Tibial nerve (tissue), 4 donors: ENCODE data around the gene PPT2. TPM values are rescaled to one million over a fixed set of nuclear protein-coding genes. Genes with fewer than 3 reads are reported as not detected.

Experiments
- DNase-seq, 2 donors: peaks; one replicate each; pipeline ENCODE4 v3.0.0-alpha.2; 2019; ENCODE audit warnings: low spot score in 2 of 2
- H3K27ac ChIP-seq, 4 donors: fragments of 200-600 bp; sonication (generic) in 3 of 4; one replicate each; pipeline ENCODE4 v1.5.1; 2017 to 2019; ENCODE audit warnings: mild to moderate bottlenecking in 1 of 4
- H3K27me3 ChIP-seq, 2 donors: fragments of 200-600 bp; sonication (generic) in 1 of 2; one replicate each; pipeline versions ENCODE4 v1.5.1 to v1.6.0; 2017 to 2019
- H3K36me3 ChIP-seq, 3 donors: fragments of 200-600 bp; sonication (generic); one replicate each; pipeline ENCODE4 v1.5.1; 2018 to 2019
- H3K4me1 ChIP-seq, 4 donors: fragments of 200-600 bp; sonication (generic) in 3 of 4; one replicate each; pipeline ENCODE4 v1.5.1; 2017 to 2019
- H3K4me3 ChIP-seq, 4 donors: fragments of 200-600 bp; sonication (generic) in 3 of 4; one replicate each; pipeline ENCODE4 v1.5.1; 2017 to 2019; ENCODE audit warnings: mild to moderate bottlenecking in 1 of 4, moderate library complexity in 1 of 4
- H3K9me3 ChIP-seq, 4 donors: fragments of 200-600 bp; sonication (generic) in 3 of 4; one replicate each; pipeline ENCODE4 v1.5.1; 2017 to 2019
- CTCF ChIP-seq, 5 experiments: fragments of 200-600 bp in 3 of 5; fragments of 450-650 bp in 2 of 5; sonication (generic) in 3 of 5; IDR thresholded peaks; one replicate each; pipeline ENCODE4 v1.5.1; 2016 to 2019; ENCODE audit warnings: antibody characterized with exemption in 5 of 5, mild to moderate bottlenecking in 3 of 5, moderate library complexity in 2 of 5
- EP300 ChIP-seq, 2 donors: sonication (generic); formaldehyde crosslinking; IDR thresholded peaks; one replicate each; pipeline ENCODE4 v1.6.1; 2017; ENCODE audit warnings: antibody characterized with exemption in 2 of 2, mild to moderate bottlenecking in 1 of 2
- POLR2A ChIP-seq, 2 donors: fragments of 450-650 bp; IDR thresholded peaks; one replicate each; pipeline ENCODE4 v1.6.1; 2017; ENCODE audit warnings: antibody characterized with exemption in 2 of 2, mild to moderate bottlenecking in 2 of 2, moderate library complexity in 2 of 2
- WGBS, 2 donors: methylation state at CpG; one replicate each; pipeline ENCODE4 v1.1.5; 2018; 5-methylcytosine and 5-hydroxymethylcytosine counted together
- total RNA-seq, 4 donors: library from RNA; depleted of rRNA; stranded (reverse); fragments of >200 nt; gene quantifications; one replicate each; pipeline ENCODE4 v1.1.0, GENCODE V29; 2016

The PPT2 gene
- total RNA-seq, 4 donors from 2014 or later: 33.0 to 75.2 (median 40.1) TPM

- Histone ChIP-seq H3K4me3 (no peak overlapping the region), H3K4me1 (peaks cover 4 to 43% (median 22%) of the 10 kb centered on the region in 4 donors), H3K36me3 (peaks cover 0 to 59% (median 0%) of the 10 kb centered on the region in 3 donors), H3K27ac (peak overlapping the region in 1 of 4 donors; percentile 97), H3K9me3 (no peaks in the 10 kb centered on the region), H3K27me3 (no peaks in the 10 kb centered on the region)
- DNase-seq: no peak
- TF ChIP-seq EP300 (IDR thresholded peaks at IDR 0.05): no peak
- no peak for TF ChIP-seq CTCF (IDR thresholded peaks at IDR 0.05)
- TF ChIP-seq POLR2A (IDR thresholded peaks at IDR 0.05): no peak
- WGBS, 2 donors: 87 to 88% methylated on average over 9 of the region's 9 CpGs
These were observed 3.0 kb downstream of the PPT2 start for GRCh38 chr6:32156891-32157290.

- no peak for DNase-seq
- Histone ChIP-seq H3K27ac (no peak overlapping the region), H3K4me3 (no peak overlapping the region), H3K27me3 (no peaks in the 10 kb centered on the region), H3K9me3 (no peaks in the 10 kb centered on the region), H3K4me1 (peaks cover 4 to 40% (median 15%) of the 10 kb centered on the region in 4 donors), H3K36me3 (peaks cover 0 to 70% (median 0%) of the 10 kb centered on the region in 3 donors)
- TF ChIP-seq CTCF (IDR thresholded peaks at IDR 0.05) (no peak), EP300 (IDR thresholded peaks at IDR 0.05) (no peak), POLR2A (IDR thresholded peaks at IDR 0.05) (no peak)
These were observed 4.1 kb downstream of the PPT2 start for GRCh38 chr6:32158052-32158451.

GRCh38 chr6:32163559-32164258 lies 9.8 kb downstream of the PPT2 start:
- Histone ChIP-seq H3K4me3 (peak overlapping the region in 1 of 4 donors; percentile 36), H3K36me3 (peaks cover 0 to 92% (median 3%) of the 10 kb centered on the region in 3 donors), H3K27me3 (no peaks in the 10 kb centered on the region), H3K4me1 (peaks cover 0 to 54% (median 15%) of the 10 kb centered on the region in 4 donors), H3K9me3 (no peaks in the 10 kb centered on the region), H3K27ac (peak overlapping the region; percentile 61 to 88 (median 70))
- TF ChIP-seq POLR2A (IDR thresholded peaks at IDR 0.05) (peak in 1 of 2 donors; percentile 37), CTCF (IDR thresholded peaks at IDR 0.05) (peak in 1 of 5 experiments; percentile 26), EP300 (IDR thresholded peaks at IDR 0.05) (peak; percentile 47 to 87)
- DNase-seq: no peak
- WGBS, 2 donors: 34 to 52% methylated on average over 7 of the region's 7 CpGs

- TF ChIP-seq CTCF (IDR thresholded peaks at IDR 0.05) (no peak), EP300 (IDR thresholded peaks at IDR 0.05) (no peak), POLR2A (IDR thresholded peaks at IDR 0.05) (no peak)
- peak within 1 kb of the TSS; percentile 61 to 88 (median 70) for H3K27ac ChIP-seq
- peaks cover 0 to 94% (median 3%) of the 10 kb centered on the region in 3 donors for H3K36me3 ChIP-seq
These were observed 10.4 kb downstream of the PPT2 start, which contains the start of gene EGFL8 for GRCh38 chr6:32164295-32164694. Gene EGFL8, plus strand, starts transcription at chr6:32164595. Its CDS starts 1,571 bp downstream, at chr6:32166166.

GRCh38 chr6:32166411-32167061 lies 12.6 kb downstream of the PPT2 start:
- Histone ChIP-seq H3K36me3 (peaks cover 0 to 96% (median 3%) of the 10 kb centered on the region in 3 donors), H3K9me3 (no peaks in the 10 kb centered on the region), H3K27me3 (no peaks in the 10 kb centered on the region), H3K4me3 (peak overlapping the region in 2 of 4 donors; percentile 15 to 27), H3K27ac (peak overlapping the region; percentile 59 to 88 (median 68)), H3K4me1 (peaks cover 3 to 76% (median 19%) of the 10 kb centered on the region in 4 donors)
- no peak for DNase-seq
- no peak for TF ChIP-seq POLR2A (IDR thresholded peaks at IDR 0.05)
- TF ChIP-seq CTCF (IDR thresholded peaks at IDR 0.05): no peak
- no peak for TF ChIP-seq EP300 (IDR thresholded peaks at IDR 0.05)
- 62 to 69% methylated on average over 16 to 29 of the region's 30 CpGs for WGBS, 2 donors

More at GRCh38 chr6:32164295-32164694, 10.4 kb downstream of the PPT2 start, which contains the start of gene EGFL8:
- Histone ChIP-seq H3K9me3 (no peaks in the 10 kb centered on the region), H3K4me3 (peak within 1 kb of the TSS in 1 of 4 donors; percentile 36), H3K4me1 (peaks cover 0 to 60% (median 18%) of the 10 kb centered on the region in 4 donors), H3K27me3 (no peaks in the 10 kb centered on the region)
- no peak for DNase-seq
